Neuron (in vitro differentiated cells): Measurements from ENCODE around the gene C19orf38.
A peak's percentile ranks its signal among the peaks of the same experiment; 100 is the strongest.
"Not testable (repeated sequence)": the region's sequence is repeated elsewhere in the genome, so short reads cannot be mapped to it uniquely, and the experiment has no call there.

Experiments used
- H2AFZ ChIP-seq: one replicate; pipeline ENCODE4 v1.6.1; 2013; ENCODE audit warnings: low read depth, mild to moderate bottlenecking, inconsistent platforms, low read length, moderate library complexity
- H3K27me3 ChIP-seq: one replicate; pipeline ENCODE4 v1.6.1; 2013; ENCODE audit warnings: low read length; ENCODE audit not compliant: insufficient read depth
- H3K36me3 ChIP-seq: one replicate; pipeline ENCODE4 v1.6.1; 2013; ENCODE audit warnings: low read length; ENCODE audit not compliant: insufficient read depth
- H3K4me1 ChIP-seq: one replicate; pipeline ENCODE4 v1.6.1; 2013; ENCODE audit warnings: low read length; ENCODE audit not compliant: insufficient read depth
- H3K4me3 ChIP-seq: 2 replicates; pipeline ENCODE4 v1.5.1; 2013; ENCODE audit warnings: mild to moderate bottlenecking, low read length, moderate library complexity
- H3K9me3 ChIP-seq: one replicate; pipeline ENCODE4 v1.6.1; 2013; ENCODE audit warnings: low read length

Gene C19orf38

GRCh38 chr19:10830931-10831779, 17.1 kb upstream of the C19orf38 start:
- H2AFZ ChIP-seq = no peak overlapping the region
- H3K4me3 ChIP-seq = no peak overlapping the region
- no peaks in the 10 kb centered on the region for H3K27me3 ChIP-seq
- H3K9me3 ChIP-seq = no peaks in the 10 kb centered on the region
- H3K4me1 ChIP-seq = no peaks in the 10 kb centered on the region
- H3K36me3 ChIP-seq = peaks cover 49% of the 10 kb centered on the region

GRCh38 chr19:10831987-10832938, 16.0 kb upstream of the C19orf38 start:
- peaks cover 43% of the 10 kb centered on the region for H3K36me3 ChIP-seq

DNA sequence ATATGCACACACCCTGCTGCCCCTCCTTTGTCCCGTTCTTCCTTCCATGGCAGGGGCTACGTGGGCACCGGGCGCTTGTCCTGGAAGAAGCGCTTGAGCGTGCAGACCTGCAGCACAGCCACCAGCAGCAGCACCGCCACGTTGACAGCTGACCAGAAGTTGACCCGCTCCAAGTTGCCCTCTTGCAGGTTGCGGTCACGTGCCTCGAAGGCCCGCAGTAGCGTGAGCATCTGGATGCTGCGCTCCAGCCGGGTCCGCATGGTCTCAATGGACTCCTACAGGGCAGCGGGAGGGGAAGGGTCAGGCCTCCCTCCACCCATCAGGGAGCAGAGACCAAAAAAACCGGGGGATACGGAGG, 15.3 kb upstream of the C19orf38 start:
- Histone ChIP-seq H3K36me3 (peaks cover 43% of the 10 kb centered on the region), H3K27me3 (no peaks in the 10 kb centered on the region)

More at GRCh38 chr19:10831987-10832938, 16.0 kb upstream of the C19orf38 start:
- Histone ChIP-seq H2AFZ (no peak overlapping the region), H3K4me3 (no peak overlapping the region), H3K27me3 (no peaks in the 10 kb centered on the region), H3K9me3 (no peaks in the 10 kb centered on the region), H3K4me1 (peaks cover 8% of the 10 kb centered on the region)

DNA sequence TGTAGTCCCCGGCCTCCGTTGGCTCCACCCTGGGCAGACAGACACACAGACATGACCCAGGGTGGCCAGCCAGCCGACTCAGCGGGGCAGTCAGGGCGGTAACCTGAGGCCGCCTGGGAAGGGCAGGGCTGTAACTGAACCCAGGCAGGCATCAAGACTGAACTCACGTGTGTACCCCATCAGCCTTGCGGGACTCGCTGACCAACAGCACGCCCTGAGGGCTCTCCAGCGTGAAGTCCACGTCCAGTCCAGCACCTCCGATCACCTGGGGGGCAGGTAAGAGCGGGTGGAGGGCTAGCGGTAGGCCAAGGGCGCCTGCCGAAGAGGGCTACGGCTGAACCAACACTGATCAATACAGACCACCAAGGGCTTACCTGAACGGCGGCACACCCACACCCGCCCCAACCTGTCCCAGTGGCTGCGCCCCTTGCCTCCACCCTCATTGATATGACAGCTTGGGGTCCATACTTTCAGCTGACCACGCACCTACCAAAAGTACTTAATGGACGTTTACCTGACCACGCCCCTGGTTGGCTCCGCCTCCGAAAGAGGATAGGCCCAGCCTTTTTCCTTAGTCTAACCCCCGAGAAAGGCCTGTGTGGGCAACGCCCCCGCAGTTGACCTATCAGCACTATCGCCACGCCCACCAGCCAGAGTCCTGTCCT, 13.0 kb upstream of the C19orf38 start:
- Histone ChIP-seq H3K4me1 (peaks cover 8% of the 10 kb centered on the region), H3K9me3 (no peaks in the 10 kb centered on the region), H3K4me3 (peak overlapping the region; percentile 59), H3K36me3 (peaks cover 28% of the 10 kb centered on the region), H2AFZ (no peak overlapping the region), H3K27me3 (no peaks in the 10 kb centered on the region)

More for the DNA sequence above, 15.3 kb upstream of the C19orf38 start:
- H3K9me3 ChIP-seq = no peaks in the 10 kb centered on the region
- no peak overlapping the region for H3K4me3 ChIP-seq
- no peak overlapping the region for H2AFZ ChIP-seq
- H3K4me1 ChIP-seq = peaks cover 8% of the 10 kb centered on the region

DNA sequence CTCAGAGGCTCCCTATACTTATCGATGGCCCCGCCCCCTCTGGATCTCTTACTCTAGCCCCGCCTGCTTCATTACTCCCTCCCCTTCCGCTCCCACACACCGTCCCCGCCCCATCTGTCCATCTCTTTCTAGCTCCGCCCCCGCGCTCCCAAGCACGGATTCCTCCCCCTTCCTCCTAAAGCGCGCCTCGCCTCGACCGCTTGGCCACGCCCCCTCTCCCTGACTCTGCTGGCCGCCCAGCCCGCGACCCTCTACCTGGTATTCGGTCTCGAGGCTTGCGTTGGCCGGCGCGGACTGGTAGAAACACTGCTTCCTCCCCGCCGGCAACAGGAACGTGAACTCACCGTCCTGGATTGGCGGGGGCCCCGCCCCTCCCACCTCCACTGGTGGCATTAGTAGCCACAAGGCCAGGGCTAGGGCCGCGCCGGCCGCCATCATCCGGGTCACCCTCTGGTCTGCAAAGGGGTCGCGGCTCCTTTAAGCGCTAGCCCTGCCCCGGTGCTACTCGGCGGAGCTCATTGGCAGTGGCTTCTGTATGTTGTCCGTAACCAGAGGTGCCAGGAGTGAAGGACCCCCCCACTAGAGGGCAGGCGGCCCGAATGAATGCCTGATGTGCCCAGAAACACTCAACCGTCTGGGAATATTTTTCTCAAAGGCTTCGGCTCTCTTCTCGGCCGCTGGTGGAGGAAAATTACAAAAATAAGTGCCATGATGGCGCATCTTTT, 12.3 kb upstream of the C19orf38 start, which contains the start of gene TMED1:
Gene TMED1 (minus strand): TSS at position 459 of the 725 bp plus-strand sequence. CDS start 21 bp downstream, at position 438.
- Histone ChIP-seq H3K27me3 (no peaks in the 10 kb centered on the region), H3K4me3 (peak within 1 kb of the TSS; percentile 59), H3K9me3 (no peaks in the 10 kb centered on the region), H3K36me3 (peaks cover 23% of the 10 kb centered on the region), H3K4me1 (peaks cover 8% of the 10 kb centered on the region), H2AFZ (peak within 1 kb of the TSS; percentile 63)

- Histone ChIP-seq H3K9me3 (no peaks in the 10 kb centered on the region), H3K4me3 (peak overlapping the region; percentile 59), H3K36me3 (peaks cover 20% of the 10 kb centered on the region), H2AFZ (peak overlapping the region; percentile 63), H3K4me1 (peaks cover 8% of the 10 kb centered on the region), H3K27me3 (no peaks in the 10 kb centered on the region)
Measured at GRCh38 chr19:10836479-10837330, 11.5 kb upstream of the C19orf38 start.

DNA sequence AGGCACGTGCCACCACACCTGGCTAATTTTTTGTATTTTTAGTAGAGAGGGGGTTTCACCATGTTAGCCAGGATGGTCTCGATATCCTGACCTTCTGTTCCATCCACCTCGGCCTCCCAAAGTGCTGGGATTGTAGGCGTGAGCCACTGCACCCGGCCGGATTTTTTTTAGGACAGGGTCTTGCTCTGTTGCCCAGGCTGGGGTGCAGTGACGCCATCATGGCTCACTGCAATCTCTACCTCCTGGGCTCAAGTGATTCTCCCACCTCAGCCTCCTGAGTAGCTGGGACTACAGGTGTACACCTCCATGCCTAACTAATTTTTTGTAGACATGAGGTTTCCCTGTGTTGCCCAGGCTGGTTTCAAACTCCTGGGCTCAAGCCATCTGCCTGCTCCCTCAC, 10.6 kb upstream of the C19orf38 start:
- H2AFZ ChIP-seq, H3K27me3 ChIP-seq, H3K9me3 ChIP-seq, H3K4me3 ChIP-seq, H3K4me1 ChIP-seq: not testable (repeated sequence)
- peaks cover 13% of the 10 kb centered on the region for H3K36me3 ChIP-seq

DNA sequence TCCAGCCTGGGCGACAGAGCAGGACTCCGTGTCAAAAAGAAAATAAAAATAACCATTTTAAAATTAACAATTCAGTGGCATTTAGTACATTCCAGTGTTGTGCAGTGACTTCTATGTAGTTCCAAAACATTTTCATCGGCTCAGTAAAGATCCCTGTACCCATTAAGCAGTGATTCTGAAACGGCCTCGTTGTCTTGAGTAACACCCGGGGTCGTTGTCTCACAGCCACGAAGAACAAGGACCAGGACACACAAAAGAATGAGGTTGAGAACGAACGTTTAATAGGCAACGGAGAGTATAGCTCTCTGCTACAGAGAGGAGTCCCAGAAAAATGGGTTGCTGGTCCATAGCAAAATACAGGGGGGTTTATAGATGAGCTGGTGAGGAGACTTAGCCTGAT, 9.8 kb upstream of the C19orf38 start:
- H3K9me3 ChIP-seq = peaks cover 2% of the 10 kb centered on the region
- H2AFZ ChIP-seq = no peak overlapping the region
- H3K27me3 ChIP-seq = no peaks in the 10 kb centered on the region
- H3K36me3 ChIP-seq = peaks cover 8% of the 10 kb centered on the region
- H3K4me3 ChIP-seq = no peak overlapping the region
- H3K4me1 ChIP-seq = peaks cover 8% of the 10 kb centered on the region

DNA sequence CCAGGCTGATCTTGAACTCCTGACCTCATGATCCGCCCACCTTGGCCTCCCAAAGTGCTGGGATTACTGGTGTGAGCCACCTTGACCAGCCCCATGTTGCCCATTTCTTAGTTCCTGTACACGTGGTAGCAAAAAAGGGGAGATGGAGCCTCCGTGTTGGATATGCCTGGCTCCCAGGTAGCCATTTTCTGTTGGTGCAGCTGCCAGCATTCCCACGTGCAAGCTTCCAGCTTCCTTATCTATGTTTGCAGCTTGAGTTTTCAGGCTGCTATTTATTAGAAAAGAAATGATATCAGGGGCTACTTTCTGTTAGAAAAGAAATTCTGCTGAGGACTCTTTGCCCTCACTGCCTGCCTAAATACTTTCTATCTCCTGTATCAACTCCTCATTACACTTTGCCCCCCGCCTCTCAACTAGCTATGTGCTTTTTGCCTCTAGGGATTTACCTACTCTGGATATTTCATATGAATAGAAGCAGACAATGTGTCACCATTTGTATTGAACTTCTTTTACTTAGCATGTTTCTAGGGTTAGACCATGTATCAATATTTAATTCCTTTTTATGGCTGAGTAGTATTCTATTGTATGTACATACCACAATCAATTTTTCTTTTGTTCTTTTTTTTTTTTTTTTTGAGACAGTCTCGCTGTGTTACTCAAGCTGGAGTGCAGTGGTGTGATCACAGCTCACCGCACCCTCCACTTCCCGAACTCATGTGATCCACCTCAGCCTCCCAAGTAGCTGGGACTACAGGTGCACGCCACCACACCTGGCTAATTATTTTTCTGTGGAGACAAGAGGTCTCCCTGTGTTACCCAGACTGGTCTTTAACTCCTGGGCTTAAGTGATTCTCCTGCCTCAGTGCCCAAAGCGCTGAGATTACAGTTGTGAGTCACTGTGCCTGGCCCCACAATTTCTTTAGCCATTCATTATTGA, 8.8 kb upstream of the C19orf38 start:
- Histone ChIP-seq H3K36me3 (peaks cover 6% of the 10 kb centered on the region), H3K4me3 (no peak overlapping the region), H2AFZ (no peak overlapping the region), H3K9me3 (peaks cover 2% of the 10 kb centered on the region), H3K4me1 (peaks cover 8% of the 10 kb centered on the region), H3K27me3 (no peaks in the 10 kb centered on the region)

- Histone ChIP-seq H3K27me3 (no peaks in the 10 kb centered on the region), H3K9me3 (peaks cover 2% of the 10 kb centered on the region), H2AFZ (no peak overlapping the region), H3K4me3 (no peak overlapping the region), H3K36me3 (no peaks in the 10 kb centered on the region), H3K4me1 (no peaks in the 10 kb centered on the region)
Measured at GRCh38 chr19:10842788-10843187, 5.4 kb upstream of the C19orf38 start.
